ENCODE data around the gene LRPAP1. TPM values are rescaled to one million over a fixed set of nuclear protein-coding genes. Genes with fewer than 3 reads are reported as not detected.
"Not testable (repeated sequence)": the region's sequence is repeated elsewhere in the genome, so short reads cannot be mapped to it uniquely, and the experiment has no call there.

The LRPAP1 gene
- total RNA-seq, 1 experiment from 2014 or later, result 109 TPM

DNA sequence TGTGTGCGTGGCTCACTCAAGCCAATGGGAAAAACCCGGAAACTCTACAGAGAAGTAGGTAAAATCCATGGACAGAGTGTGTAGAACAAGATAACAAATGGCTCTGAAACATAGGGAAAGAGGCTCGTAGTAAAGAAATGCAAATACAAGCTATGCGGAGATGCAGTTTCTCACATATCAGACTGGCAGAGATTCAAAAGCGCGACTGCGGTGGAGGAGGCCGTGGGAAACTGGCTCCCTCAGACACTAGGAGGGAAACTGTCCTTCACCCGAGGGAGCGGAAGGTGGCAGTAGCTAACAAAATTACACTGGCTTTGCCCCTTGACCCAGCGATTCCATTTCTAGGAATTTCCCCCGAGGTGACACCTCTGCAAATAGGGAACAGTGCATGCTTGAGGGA lies 34.1 kb upstream of the LRPAP1 start:
- not testable (repeated sequence) for DNase-seq (ENCODE audit: low read depth, low spot score)

DNA sequence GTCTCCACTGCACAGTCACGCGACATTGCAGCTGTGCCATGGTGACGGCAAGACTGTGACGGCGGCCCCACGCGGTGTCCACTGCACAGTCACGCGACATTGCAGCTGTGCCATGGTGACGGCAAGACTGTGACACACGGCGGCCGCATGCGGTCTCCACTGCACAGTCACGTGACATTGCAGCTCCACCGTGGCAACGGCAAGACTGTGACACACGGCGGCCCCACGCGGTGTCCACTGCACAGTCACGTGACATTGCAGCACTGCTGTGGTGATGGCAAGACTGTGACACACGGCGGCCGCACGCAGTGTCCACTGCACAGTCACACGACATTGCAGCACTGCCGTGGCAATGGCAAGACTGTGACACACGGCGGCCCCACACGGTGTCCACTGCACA lies 32.7 kb upstream of the LRPAP1 start:
- RAD21 ChIA-PET (ENCODE audit: low non-redundant PET in 1 of 2, low total read pairs in 2 of 2, uncharacterized antibody in 2 of 2, unreplicated experiment in 2 of 2), result not testable (repeated sequence)

More for the DNA sequence above, 34.1 kb upstream of the LRPAP1 start:
- H3K9me2 ChIP-seq (ENCODE audit: insufficient read depth); H2AFZ ChIP-seq (ENCODE audit: low read depth, low read length, poor library complexity, severe bottlenecking); POLR2A ChIA-PET; H3K79me2 ChIP-seq (ENCODE audit: insufficient read depth, low read length); H3K27me3 ChIP-seq (ENCODE audit: insufficient read depth, low read length); H3K36me3 ChIP-seq (ENCODE audit: control insufficient read depth in 1 of 2, insufficient read depth in 2 of 2, low read length in 2 of 2); CTCF ChIA-PET; H3K27ac ChIP-seq (ENCODE audit: low read depth, low read length); H3K4me1 ChIP-seq (ENCODE audit: control insufficient read depth in 1 of 2, insufficient read depth in 2 of 2, low read length in 2 of 2); BruUV-seq (replicated peaks); H4K20me1 ChIP-seq (ENCODE audit: insufficient read depth); H3K4me2 ChIP-seq (ENCODE audit: low read length); RAD21 ChIA-PET (ENCODE audit: low non-redundant PET in 1 of 2, low total read pairs in 2 of 2, uncharacterized antibody in 2 of 2, unreplicated experiment in 2 of 2); H3K9ac ChIP-seq (ENCODE audit: low read length); H3K4me3 ChIP-seq (replicated peaks in 1 of 2; ENCODE audit: low read depth in 1 of 2, low read length in 2 of 2); ATAC-seq; H3K9me3 ChIP-seq (ENCODE audit: control insufficient read depth in 1 of 2, insufficient read depth in 1 of 2, low read depth in 1 of 2, low read length in 2 of 2): not testable (repeated sequence)
- intact Hi-C loops (cut with micrococcal nuclease), result loop anchor here (10.0 kb wide), 1 partner anchor 318 kb away; no protein-coding TSS in a partner anchor

DNA sequence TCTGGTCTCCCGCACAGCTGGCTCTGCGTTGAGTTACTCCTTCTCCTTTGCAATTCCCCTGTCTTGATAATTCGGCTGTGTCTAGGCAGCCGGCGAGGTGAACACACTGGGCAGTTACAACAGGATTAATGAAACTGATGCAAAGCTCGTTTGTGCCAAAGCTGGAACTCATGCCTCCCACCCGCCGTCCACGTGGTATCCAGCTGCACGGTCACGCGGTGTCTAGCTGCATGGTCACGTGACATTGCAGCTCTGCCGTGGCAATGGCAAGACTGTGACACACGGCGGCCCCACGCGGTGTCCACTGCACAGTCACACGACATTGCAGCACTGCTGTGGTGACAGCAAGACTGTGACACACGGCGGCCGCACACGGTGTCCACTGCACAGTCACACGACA lies 31.2 kb upstream of the LRPAP1 start:
- ChIA-PET POLR2A (no interaction called here), RAD21 (ENCODE audit: low non-redundant PET in 1 of 2, low total read pairs in 2 of 2, uncharacterized antibody in 2 of 2, unreplicated experiment in 2 of 2) (no interaction called here), CTCF (no interaction called here)
- H3K9ac ChIP-seq (ENCODE audit: low read length), result no peak overlapping the region
- DNase-seq (ENCODE audit: low read depth, low spot score) (no peak), ATAC-seq (no peak)
- H3K27me3 ChIP-seq (ENCODE audit: insufficient read depth, low read length), result peaks cover 4% of the 10 kb centered on the region; the same call in 1 of the 2 replicates
- no peak overlapping the region for H3K4me3 ChIP-seq (replicated peaks in 1 of 2; ENCODE audit: low read depth in 1 of 2, low read length in 2 of 2)
- intact Hi-C loops (cut with micrococcal nuclease), result loop anchor here (10.0 kb wide), 1 partner anchor 321 kb away; no protein-coding TSS in a partner anchor
- no peaks in the 10 kb centered on the region for H3K36me3 ChIP-seq (ENCODE audit: control insufficient read depth in 1 of 2, insufficient read depth in 2 of 2, low read length in 2 of 2)
- H3K9me2 ChIP-seq (ENCODE audit: insufficient read depth), result no peaks in the 10 kb centered on the region
- BruUV-seq (replicated peaks), result no TSS peak
- no peak overlapping the region for H3K27ac ChIP-seq (ENCODE audit: low read depth, low read length)
- no peak overlapping the region for H2AFZ ChIP-seq (ENCODE audit: low read depth, low read length, poor library complexity, severe bottlenecking)
- no peaks in the 10 kb centered on the region for H3K79me2 ChIP-seq (ENCODE audit: insufficient read depth, low read length)
- H3K4me1 ChIP-seq (ENCODE audit: control insufficient read depth in 1 of 2, insufficient read depth in 2 of 2, low read length in 2 of 2), result no peaks in the 10 kb centered on the region
- no peaks in the 10 kb centered on the region for H3K9me3 ChIP-seq (ENCODE audit: control insufficient read depth in 1 of 2, insufficient read depth in 1 of 2, low read depth in 1 of 2, low read length in 2 of 2)
- no peak overlapping the region for H3K4me2 ChIP-seq (ENCODE audit: low read length)
- no peak for TF ChIP-seq EZH2 (IDR thresholded peaks at IDR 0.05)
- TF ChIP-seq SP1 (IDR thresholded peaks at IDR 0.05; ENCODE audit: low read depth), result no peak
- TF ChIP-seq, protein P1, sequence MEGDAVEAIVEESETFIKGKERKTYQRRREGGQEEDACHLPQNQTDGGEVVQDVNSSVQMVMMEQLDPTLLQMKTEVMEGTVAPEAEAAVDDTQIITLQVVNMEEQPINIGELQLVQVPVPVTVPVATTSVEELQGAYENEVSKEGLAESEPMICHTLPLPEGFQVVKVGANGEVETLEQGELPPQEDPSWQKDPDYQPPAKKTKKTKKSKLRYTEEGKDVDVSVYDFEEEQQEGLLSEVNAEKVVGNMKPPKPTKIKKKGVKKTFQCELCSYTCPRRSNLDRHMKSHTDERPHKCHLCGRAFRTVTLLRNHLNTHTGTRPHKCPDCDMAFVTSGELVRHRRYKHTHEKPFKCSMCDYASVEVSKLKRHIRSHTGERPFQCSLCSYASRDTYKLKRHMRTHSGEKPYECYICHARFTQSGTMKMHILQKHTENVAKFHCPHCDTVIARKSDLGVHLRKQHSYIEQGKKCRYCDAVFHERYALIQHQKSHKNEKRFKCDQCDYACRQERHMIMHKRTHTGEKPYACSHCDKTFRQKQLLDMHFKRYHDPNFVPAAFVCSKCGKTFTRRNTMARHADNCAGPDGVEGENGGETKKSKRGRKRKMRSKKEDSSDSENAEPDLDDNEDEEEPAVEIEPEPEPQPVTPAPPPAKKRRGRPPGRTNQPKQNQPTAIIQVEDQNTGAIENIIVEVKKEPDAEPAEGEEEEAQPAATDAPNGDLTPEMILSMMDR (IDR thresholded peaks at IDR 0.05 in 2 of 3, conservative IDR thresholded peaks at IDR 0.05 in 1 of 3; ENCODE audit: borderline replicate concordance in 1 of 3, insufficient read depth in 1 of 3, low read depth in 2 of 3, low read length in 2 of 3), result no peak
- H4K20me1 ChIP-seq (ENCODE audit: insufficient read depth), result no peaks in the 10 kb centered on the region

More for the DNA sequence above, 32.7 kb upstream of the LRPAP1 start:
- H3K4me2 ChIP-seq (ENCODE audit: low read length); BruUV-seq (replicated peaks); H2AFZ ChIP-seq (ENCODE audit: low read depth, low read length, poor library complexity, severe bottlenecking); POLR2A ChIA-PET; H3K4me1 ChIP-seq (ENCODE audit: control insufficient read depth in 1 of 2, insufficient read depth in 2 of 2, low read length in 2 of 2); DNase-seq (ENCODE audit: low read depth, low spot score); ATAC-seq; H3K9ac ChIP-seq (ENCODE audit: low read length); H3K9me3 ChIP-seq (ENCODE audit: control insufficient read depth in 1 of 2, insufficient read depth in 1 of 2, low read depth in 1 of 2, low read length in 2 of 2); H3K4me3 ChIP-seq (replicated peaks in 1 of 2; ENCODE audit: low read depth in 1 of 2, low read length in 2 of 2); H3K27me3 ChIP-seq (ENCODE audit: insufficient read depth, low read length); CTCF ChIA-PET; H3K27ac ChIP-seq (ENCODE audit: low read depth, low read length); H3K79me2 ChIP-seq (ENCODE audit: insufficient read depth, low read length); H3K9me2 ChIP-seq (ENCODE audit: insufficient read depth); H3K36me3 ChIP-seq (ENCODE audit: control insufficient read depth in 1 of 2, insufficient read depth in 2 of 2, low read length in 2 of 2); H4K20me1 ChIP-seq (ENCODE audit: insufficient read depth): not testable (repeated sequence)
- intact Hi-C loops (cut with micrococcal nuclease), result loop anchor here (10.0 kb wide), 1 partner anchor 320 kb away; no protein-coding TSS in a partner anchor

DNA sequence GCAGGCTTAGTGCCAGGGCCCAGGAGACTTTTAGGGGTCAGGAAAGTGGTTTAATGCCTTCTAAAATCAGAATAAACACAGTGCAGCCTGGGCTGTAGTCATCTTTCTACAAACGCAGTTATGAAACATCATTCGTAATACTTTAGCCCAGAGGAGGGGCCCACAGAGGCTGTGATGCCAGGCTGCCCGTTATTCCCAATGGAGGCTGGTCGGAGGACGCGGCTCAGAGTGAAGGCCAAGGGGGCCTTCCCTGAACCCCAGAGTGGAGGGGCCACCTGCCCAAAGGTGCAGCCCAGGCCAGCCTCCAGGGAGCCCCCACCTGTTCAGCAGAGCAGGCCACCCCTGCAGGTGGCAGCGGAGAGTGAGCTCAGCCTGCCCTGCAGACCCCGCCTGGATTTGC lies 29.9 kb upstream of the LRPAP1 start:
- intact Hi-C loops (cut with micrococcal nuclease), result loop anchor here (10.0 kb wide), 1 partner anchor 323 kb away; no protein-coding TSS in a partner anchor
- CTCF ChIA-PET; RAD21 ChIA-PET (ENCODE audit: low non-redundant PET in 1 of 2, low total read pairs in 2 of 2, uncharacterized antibody in 2 of 2, unreplicated experiment in 2 of 2); H3K27me3 ChIP-seq (ENCODE audit: insufficient read depth, low read length); DNase-seq (ENCODE audit: low read depth, low spot score); H3K4me3 ChIP-seq (replicated peaks in 1 of 2; ENCODE audit: low read depth in 1 of 2, low read length in 2 of 2); H3K36me3 ChIP-seq (ENCODE audit: control insufficient read depth in 1 of 2, insufficient read depth in 2 of 2, low read length in 2 of 2); H3K4me1 ChIP-seq (ENCODE audit: control insufficient read depth in 1 of 2, insufficient read depth in 2 of 2, low read length in 2 of 2); POLR2A ChIA-PET; H2AFZ ChIP-seq (ENCODE audit: low read depth, low read length, poor library complexity, severe bottlenecking); H3K4me2 ChIP-seq (ENCODE audit: low read length); H3K27ac ChIP-seq (ENCODE audit: low read depth, low read length); BruUV-seq (replicated peaks); H3K79me2 ChIP-seq (ENCODE audit: insufficient read depth, low read length); ATAC-seq; H3K9me3 ChIP-seq (ENCODE audit: control insufficient read depth in 1 of 2, insufficient read depth in 1 of 2, low read depth in 1 of 2, low read length in 2 of 2); H3K9ac ChIP-seq (ENCODE audit: low read length); H3K9me2 ChIP-seq (ENCODE audit: insufficient read depth); H4K20me1 ChIP-seq (ENCODE audit: insufficient read depth): not testable (repeated sequence)

Measured in HCT116 (cell line).